NCI-H748 (cell line): ENCODE measurements around the gene ADTRP.

Experiments
- DNase-seq: peaks from one replicate; lab custom pipeline; 2025; ENCODE audit not compliant: unreplicated experiment; lab: John Stamatoyannopoulos, UW

Gene ADTRP

GRCh38 chr6:11665604-11666326 lies 112.8 kb downstream of the ADTRP start:
- no peak for DNase-seq
